ENCODE measurements around the gene CD99L2.

The CD99L2 gene

GRCh38 chrX:150813922-150814321 is 84.5 kb downstream of the CD99L2 start:
- Mint-ChIP-seq H3K9me3 (peaks cover 0 to 1% of the 10 kb centered on the region in 2 donors), H3K4me3 (no peak overlapping the region), H3K27ac (no peak overlapping the region), H3K4me1 (peaks cover 9% of the 10 kb centered on the region), H3K27me3 (no peaks in the 10 kb centered on the region)
- no peak for DNase-seq
- ATAC-seq: no peak

GRCh38 chrX:150806827-150807226 is 91.6 kb downstream of the CD99L2 start:
- H3K27me3 Mint-ChIP-seq: no peaks in the 10 kb centered on the region
- no peak overlapping the region for H3K27ac Mint-ChIP-seq
- H3K4me1 Mint-ChIP-seq: peaks cover 6% of the 10 kb centered on the region
- no peak for DNase-seq
- H3K4me3 Mint-ChIP-seq: no peak overlapping the region
- H3K9me3 Mint-ChIP-seq: peaks cover 0 to 7% of the 10 kb centered on the region in 2 donors
- no peak for ATAC-seq

GRCh38 chrX:150805736-150806135 is 92.7 kb downstream of the CD99L2 start:
- no peak for ATAC-seq
- Mint-ChIP-seq H3K27me3 (no peaks in the 10 kb centered on the region), H3K27ac (no peak overlapping the region), H3K4me3 (no peak overlapping the region), H3K9me3 (peaks cover 0 to 7% of the 10 kb centered on the region in 2 donors), H3K4me1 (peaks cover 6% of the 10 kb centered on the region)
- no peak for DNase-seq

GRCh38 chrX:150792949-150793527 is 105.4 kb downstream of the CD99L2 start:
- Mint-ChIP-seq H3K4me1 (peaks cover 7% of the 10 kb centered on the region), H3K27ac (no peak overlapping the region), H3K4me3 (no peak overlapping the region), H3K9me3 (no peaks in the 10 kb centered on the region), H3K27me3 (no peaks in the 10 kb centered on the region)
- DNase-seq: no peak
- ATAC-seq: no peak

- Mint-ChIP-seq H3K4me3 (no peak overlapping the region), H3K27me3 (no peaks in the 10 kb centered on the region), H3K27ac (no peak overlapping the region), H3K4me1 (peaks cover 7% of the 10 kb centered on the region), H3K9me3 (no peaks in the 10 kb centered on the region)
- DNase-seq (no peak), ATAC-seq (peak; percentile 64)
These were observed 108.4 kb downstream of the CD99L2 start for GRCh38 chrX:150790021-150790420.

GRCh38 chrX:150781677-150782076 is 116.8 kb downstream of the CD99L2 start:
- Mint-ChIP-seq H3K4me1 (peaks cover 23% of the 10 kb centered on the region), H3K27ac (no peak overlapping the region), H3K9me3 (no peaks in the 10 kb centered on the region)

GRCh38 chrX:150779385-150779784 is 119.1 kb downstream of the CD99L2 start:
- Mint-ChIP-seq H3K9me3 (no peaks in the 10 kb centered on the region), H3K4me3 (peak overlapping the region in 1 of 2 donors; percentile 9), H3K27me3 (no peaks in the 10 kb centered on the region), H3K27ac (no peak overlapping the region), H3K4me1 (peaks cover 23% of the 10 kb centered on the region)
- ATAC-seq (no peak), DNase-seq (no peak)

More at GRCh38 chrX:150781677-150782076, 116.8 kb downstream of the CD99L2 start:
- DNase-seq (no peak), ATAC-seq (no peak)
- H3K4me3 Mint-ChIP-seq: no peak overlapping the region
- H3K27me3 Mint-ChIP-seq: no peaks in the 10 kb centered on the region

GRCh38 chrX:150777328-150777992 is 121.0 kb downstream of the CD99L2 start:
- no peaks in the 10 kb centered on the region for H3K9me3 Mint-ChIP-seq
- no peak overlapping the region for H3K4me3 Mint-ChIP-seq
- H3K27ac Mint-ChIP-seq: peak overlapping the region in 1 of 2 donors; percentile 12
- ATAC-seq: no peak
- DNase-seq: no peak
- peaks cover 24% of the 10 kb centered on the region for H3K4me1 Mint-ChIP-seq
- no peaks in the 10 kb centered on the region for H3K27me3 Mint-ChIP-seq

GRCh38 chrX:150775569-150776350 is 122.7 kb downstream of the CD99L2 start:
- Mint-ChIP-seq H3K27me3 (no peaks in the 10 kb centered on the region), H3K9me3 (no peaks in the 10 kb centered on the region), H3K27ac (no peak overlapping the region), H3K4me1 (peaks cover 29% of the 10 kb centered on the region), H3K4me3 (no peak overlapping the region)
- DNase-seq (no peak), ATAC-seq (no peak)

GRCh38 chrX:150774798-150775568 is 123.5 kb downstream of the CD99L2 start:
- Mint-ChIP-seq H3K27me3 (no peaks in the 10 kb centered on the region), H3K9me3 (no peaks in the 10 kb centered on the region)

GRCh38 chrX:150773634-150774033 is 124.8 kb downstream of the CD99L2 start:
- Mint-ChIP-seq H3K4me3 (no peak overlapping the region), H3K27ac (no peak overlapping the region), H3K4me1 (peaks cover 12% of the 10 kb centered on the region), H3K9me3 (no peaks in the 10 kb centered on the region), H3K27me3 (no peaks in the 10 kb centered on the region)
- no peak for ATAC-seq
- DNase-seq: no peak

More at GRCh38 chrX:150774798-150775568, 123.5 kb downstream of the CD99L2 start:
- DNase-seq (no peak), ATAC-seq (no peak)
- no peak overlapping the region for H3K4me3 Mint-ChIP-seq
- H3K4me1 Mint-ChIP-seq: peaks cover 26% of the 10 kb centered on the region
- H3K27ac Mint-ChIP-seq: peak overlapping the region in 1 of 2 donors; percentile 92

GRCh38 chrX:150773117-150773516 is 125.4 kb downstream of the CD99L2 start:
- no peak overlapping the region for H3K4me3 Mint-ChIP-seq
- peaks cover 9% of the 10 kb centered on the region for H3K4me1 Mint-ChIP-seq
- H3K9me3 Mint-ChIP-seq: no peaks in the 10 kb centered on the region
- DNase-seq (no peak), ATAC-seq (no peak)
- no peaks in the 10 kb centered on the region for H3K27me3 Mint-ChIP-seq
- no peak overlapping the region for H3K27ac Mint-ChIP-seq

GRCh38 chrX:150772150-150772970 is 126.1 kb downstream of the CD99L2 start:
- Mint-ChIP-seq H3K27ac (no peak overlapping the region), H3K4me3 (peak overlapping the region in 1 of 2 donors; percentile 6), H3K27me3 (no peaks in the 10 kb centered on the region), H3K9me3 (no peaks in the 10 kb centered on the region), H3K4me1 (peaks cover 6% of the 10 kb centered on the region)
- DNase-seq: peak; percentile 70
- peak; percentile 80 for ATAC-seq

GRCh38 chrX:150771116-150771515 is 127.4 kb downstream of the CD99L2 start:
- Mint-ChIP-seq H3K4me1 (peaks cover 6% of the 10 kb centered on the region), H3K27ac (no peak overlapping the region), H3K9me3 (no peaks in the 10 kb centered on the region), H3K4me3 (no peak overlapping the region), H3K27me3 (no peaks in the 10 kb centered on the region)
- DNase-seq: no peak
- no peak for ATAC-seq

GRCh38 chrX:150770623-150771022 is 127.8 kb downstream of the CD99L2 start:
- no peaks in the 10 kb centered on the region for H3K9me3 Mint-ChIP-seq
- no peak overlapping the region for H3K4me3 Mint-ChIP-seq
- peaks cover 6% of the 10 kb centered on the region for H3K4me1 Mint-ChIP-seq
- no peaks in the 10 kb centered on the region for H3K27me3 Mint-ChIP-seq
- DNase-seq (no peak), ATAC-seq (no peak)
- no peak overlapping the region for H3K27ac Mint-ChIP-seq
